T-helper 17 cell (primary cell): ENCODE data around the gene LRIG2. TPM values are rescaled to one million over a fixed set of nuclear protein-coding genes. Genes with fewer than 3 reads are reported as not detected.
"Not testable (repeated sequence)": the region's sequence is repeated elsewhere in the genome, so short reads cannot be mapped to it uniquely, and the experiment has no call there.

Experiments used
- ATAC-seq: fragments of 150-1000 bp; cut with Tn5 transposase; 2 replicates; pipeline ENCODE4 v1.10.0; 2021; ENCODE audit warnings: mild to moderate bottlenecking, moderate library complexity
- DNase-seq, 3 donors: peaks; one replicate each; pipeline versions ENCODE4 v3.0.0 to v3.0.0-alpha.2; 2020 to 2021
- H3K9me3 ChIP-seq: one replicate; pipeline ENCODE4 v1.7.0; 2013; ENCODE audit warnings: low read length, mild to moderate bottlenecking; ENCODE audit not compliant: control insufficient read depth, poor library complexity, severe bottlenecking
- H3K27ac Mint-ChIP-seq: one replicate; pipeline ENCODE4 v1.8.0; 2022; ENCODE audit warnings: mild to moderate bottlenecking, moderate library complexity, mixed read lengths
- H3K27me3 Mint-ChIP-seq: one replicate; pipeline ENCODE4 v1.8.0; 2022; ENCODE audit warnings: mixed read lengths
- H3K36me3 Mint-ChIP-seq: one replicate; pipeline ENCODE4 v1.8.0; 2022; ENCODE audit warnings: low read depth, mixed read lengths
- H3K4me1 Mint-ChIP-seq: one replicate; pipeline ENCODE4 v1.8.0; 2022; ENCODE audit warnings: mild to moderate bottlenecking, mixed read lengths
- H3K4me3 Mint-ChIP-seq: one replicate; pipeline ENCODE4 v1.8.0; 2022; ENCODE audit warnings: mild to moderate bottlenecking, moderate library complexity, mixed read lengths
- total RNA-seq, 4 donors: library from RNA in 2 of 4; stranded (reverse) in 2 of 4; gene quantifications; one replicate each; pipeline ENCODE4 v1.2.3 and lab custom pipeline; 2022 to 2026

LRIG2 gene
- total RNA-seq, 2 donors from 2014 or later = 20.2 to 23.1 TPM

DNA sequence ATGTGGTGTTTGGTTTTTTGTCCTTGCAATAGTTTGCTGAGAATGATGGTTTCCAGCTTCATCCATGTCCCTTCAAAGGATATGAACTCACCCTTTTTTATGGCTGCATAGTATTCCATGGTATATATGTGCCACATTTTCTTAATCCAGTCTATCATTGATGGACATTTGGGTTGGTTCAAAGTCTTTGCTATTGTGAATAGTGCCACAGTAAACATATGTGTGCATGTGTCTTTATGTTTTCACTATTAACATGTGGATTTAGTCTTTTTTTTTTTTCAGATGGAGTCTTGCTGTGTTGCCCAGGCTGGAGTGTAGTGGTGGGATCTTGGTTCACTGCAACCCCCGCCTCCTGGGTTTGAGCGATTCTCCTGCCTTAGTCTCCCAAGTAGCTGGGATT is 5.0 kb downstream of the LRIG2 start:
- not testable (repeated sequence) for H3K27ac Mint-ChIP-seq, H3K4me3 Mint-ChIP-seq, H3K9me3 ChIP-seq, ATAC-seq, H3K36me3 Mint-ChIP-seq, DNase-seq, H3K27me3 Mint-ChIP-seq
- peaks cover 20% of the 10 kb centered on the region for H3K4me1 Mint-ChIP-seq

DNA sequence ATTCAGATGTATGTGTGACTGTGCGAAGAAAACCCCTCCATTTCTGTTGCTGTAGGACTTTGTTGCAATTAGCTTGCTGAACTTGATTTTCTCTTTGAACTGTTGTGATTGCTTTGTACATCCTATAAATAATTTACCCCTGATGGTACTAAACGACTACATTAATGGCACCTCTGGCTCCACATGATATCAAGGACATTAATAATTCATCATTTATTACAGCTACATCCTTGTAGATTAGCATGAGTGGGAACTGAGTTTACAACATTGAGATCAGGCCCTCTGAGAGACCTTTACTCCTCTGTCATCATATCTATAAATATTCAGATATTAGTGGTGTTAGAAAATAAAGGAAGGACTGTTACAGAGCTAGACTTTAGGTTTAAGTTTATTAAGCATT is 13.5 kb downstream of the LRIG2 start:
- DNase-seq (no peak), ATAC-seq (no peak)
- Mint-ChIP-seq H3K27ac (no peak overlapping the region), H3K4me1 (peaks cover 13% of the 10 kb centered on the region), H3K4me3 (no peak overlapping the region), H3K36me3 (peaks cover 4% of the 10 kb centered on the region), H3K27me3 (no peaks in the 10 kb centered on the region)
- H3K9me3 ChIP-seq = no peaks in the 10 kb centered on the region

DNA sequence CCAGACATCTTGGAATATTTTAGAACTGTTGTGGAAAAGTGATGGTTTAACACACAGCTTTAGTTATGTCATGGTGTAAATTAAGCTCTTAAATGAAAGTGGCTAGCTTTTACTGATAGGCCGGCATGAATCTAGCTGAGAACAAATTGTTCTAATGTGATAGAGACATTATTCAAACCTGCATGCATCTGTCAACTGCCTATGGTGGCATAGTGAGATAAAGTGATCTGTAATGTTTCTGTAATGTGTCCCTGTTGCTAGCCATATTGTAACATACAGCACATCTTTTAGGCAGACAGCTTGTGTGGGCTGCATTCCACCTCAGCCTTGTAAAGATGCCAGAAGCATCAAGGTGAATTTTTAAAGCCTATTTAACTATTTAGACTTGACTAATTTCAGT is 16.0 kb downstream of the LRIG2 start:
- no peak overlapping the region for H3K27ac Mint-ChIP-seq
- H3K4me1 Mint-ChIP-seq = peaks cover 15% of the 10 kb centered on the region
- H3K36me3 Mint-ChIP-seq = peaks cover 2% of the 10 kb centered on the region
- H3K9me3 ChIP-seq = no peaks in the 10 kb centered on the region
- no peak overlapping the region for H3K4me3 Mint-ChIP-seq
- DNase-seq (no peak), ATAC-seq (no peak)
- H3K27me3 Mint-ChIP-seq = no peaks in the 10 kb centered on the region

DNA sequence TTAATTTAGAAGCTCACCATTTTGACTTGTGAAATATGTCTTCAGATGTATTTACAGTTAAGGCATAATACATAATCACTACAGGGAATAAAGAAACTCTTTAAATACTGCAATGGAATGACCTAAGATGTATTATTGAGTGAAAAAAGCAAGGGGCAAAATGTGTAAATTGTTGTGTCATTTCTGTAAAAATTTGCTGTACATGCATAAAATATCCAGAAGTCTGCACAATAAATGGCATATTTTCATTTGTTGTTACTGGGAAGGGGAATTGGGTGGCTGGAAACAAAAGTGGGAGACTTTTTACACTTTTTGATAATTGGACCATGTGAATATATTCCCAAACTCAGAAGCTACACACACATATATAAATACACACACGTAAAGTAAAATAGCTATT is 17.1 kb downstream of the LRIG2 start:
- no peak for ATAC-seq
- H3K4me3 Mint-ChIP-seq = no peak overlapping the region
- H3K27me3 Mint-ChIP-seq = no peaks in the 10 kb centered on the region
- H3K36me3 Mint-ChIP-seq = peaks cover 2% of the 10 kb centered on the region
- no peak for DNase-seq
- H3K27ac Mint-ChIP-seq = no peak overlapping the region
- no peaks in the 10 kb centered on the region for H3K9me3 ChIP-seq
- peaks cover 15% of the 10 kb centered on the region for H3K4me1 Mint-ChIP-seq

DNA sequence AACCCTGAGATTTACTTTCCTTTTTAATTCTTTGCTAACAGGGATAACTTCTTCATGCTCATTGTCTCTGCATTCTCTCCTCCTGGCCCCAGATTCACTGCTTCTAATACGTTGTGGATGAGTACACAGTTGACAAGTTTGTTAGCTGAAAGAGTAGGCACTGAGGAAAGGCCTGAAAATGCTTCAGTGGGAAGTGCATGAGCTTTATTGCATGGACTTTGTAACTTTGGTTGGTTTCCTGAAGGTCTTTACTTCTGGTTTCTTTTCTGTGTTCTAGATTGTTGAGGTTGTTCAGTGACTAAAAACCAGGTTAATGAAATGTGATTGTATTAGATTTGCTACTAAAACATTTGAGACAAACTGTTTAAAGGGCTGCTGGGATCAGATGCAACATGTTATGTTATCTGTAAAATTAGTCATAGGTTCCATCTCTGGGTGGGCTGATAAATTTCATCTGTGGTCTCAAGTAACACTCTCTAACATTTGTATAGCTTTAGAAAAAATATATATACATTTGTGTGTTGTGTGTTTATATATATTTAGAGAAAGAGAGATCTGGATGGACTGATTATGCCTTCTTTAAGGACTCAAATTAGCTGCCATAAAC is 19.1 kb downstream of the LRIG2 start:
- peaks cover 12% of the 10 kb centered on the region for H3K4me1 Mint-ChIP-seq
- peak overlapping the region; percentile 19 for H3K27ac Mint-ChIP-seq
- ATAC-seq = no peak
- no peaks in the 10 kb centered on the region for H3K27me3 Mint-ChIP-seq
- no peaks in the 10 kb centered on the region for H3K9me3 ChIP-seq
- peaks cover 2% of the 10 kb centered on the region for H3K36me3 Mint-ChIP-seq
- DNase-seq = no peak
- H3K4me3 Mint-ChIP-seq = no peak overlapping the region

DNA sequence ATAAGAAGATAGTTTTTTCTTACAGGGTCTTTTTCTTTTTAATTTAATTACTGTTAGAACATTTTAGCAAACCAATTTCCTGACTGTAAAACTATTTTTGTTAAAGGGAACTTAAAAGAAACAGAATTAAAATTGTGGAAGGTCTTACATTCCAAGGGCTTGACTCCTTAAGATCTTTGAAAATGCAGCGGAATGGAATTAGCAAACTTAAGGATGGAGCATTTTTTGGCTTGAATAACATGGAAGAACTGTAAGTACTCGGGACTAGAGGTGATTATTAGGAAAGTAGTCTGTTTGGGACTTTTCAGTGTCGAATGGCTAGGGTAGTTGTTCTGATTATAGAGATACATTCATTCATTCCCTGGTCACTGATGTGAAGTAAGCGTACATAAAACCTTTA is 21.5 kb downstream of the LRIG2 start:
- Mint-ChIP-seq H3K36me3 (peaks cover 2% of the 10 kb centered on the region), H3K4me3 (no peak overlapping the region), H3K27me3 (no peaks in the 10 kb centered on the region), H3K4me1 (peaks cover 4% of the 10 kb centered on the region), H3K27ac (no peak overlapping the region)
- ATAC-seq (no peak), DNase-seq (no peak)
- H3K9me3 ChIP-seq = no peaks in the 10 kb centered on the region

DNA sequence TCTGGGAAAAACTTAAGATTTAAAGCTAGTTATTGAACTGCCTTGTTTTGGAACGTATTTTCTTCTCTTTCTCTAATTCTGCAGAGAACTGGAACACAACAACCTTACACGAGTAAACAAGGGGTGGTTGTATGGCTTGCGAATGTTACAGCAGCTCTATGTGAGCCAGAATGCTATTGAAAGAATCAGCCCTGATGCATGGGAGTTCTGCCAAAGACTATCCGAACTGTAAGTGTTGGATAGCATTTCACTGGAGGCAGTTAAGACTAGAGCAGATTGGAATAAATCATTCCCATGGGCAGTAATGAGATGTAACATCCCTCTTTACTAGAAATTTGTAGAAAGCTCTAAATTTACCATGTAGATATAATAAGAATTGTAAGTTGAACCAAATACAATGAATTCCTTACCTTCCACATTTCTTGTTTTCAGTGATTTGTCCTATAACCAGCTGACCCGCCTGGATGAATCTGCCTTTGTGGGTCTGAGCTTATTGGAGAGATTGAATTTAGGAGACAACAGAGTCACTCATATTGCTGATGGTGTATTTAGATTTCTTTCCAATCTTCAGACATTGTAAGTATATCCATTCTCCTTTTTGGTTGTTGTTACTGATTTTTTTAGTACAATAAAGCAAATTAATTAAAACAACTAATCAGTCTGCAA is 22.9 kb downstream of the LRIG2 start:
- H3K4me3 Mint-ChIP-seq = no peak overlapping the region
- peak overlapping the region; percentile 65 for H3K27ac Mint-ChIP-seq
- H3K4me1 Mint-ChIP-seq = peaks cover 4% of the 10 kb centered on the region
- H3K36me3 Mint-ChIP-seq = peaks cover 2% of the 10 kb centered on the region
- DNase-seq (no peak), ATAC-seq (no peak)
- no peaks in the 10 kb centered on the region for H3K27me3 Mint-ChIP-seq
- no peaks in the 10 kb centered on the region for H3K9me3 ChIP-seq

DNA sequence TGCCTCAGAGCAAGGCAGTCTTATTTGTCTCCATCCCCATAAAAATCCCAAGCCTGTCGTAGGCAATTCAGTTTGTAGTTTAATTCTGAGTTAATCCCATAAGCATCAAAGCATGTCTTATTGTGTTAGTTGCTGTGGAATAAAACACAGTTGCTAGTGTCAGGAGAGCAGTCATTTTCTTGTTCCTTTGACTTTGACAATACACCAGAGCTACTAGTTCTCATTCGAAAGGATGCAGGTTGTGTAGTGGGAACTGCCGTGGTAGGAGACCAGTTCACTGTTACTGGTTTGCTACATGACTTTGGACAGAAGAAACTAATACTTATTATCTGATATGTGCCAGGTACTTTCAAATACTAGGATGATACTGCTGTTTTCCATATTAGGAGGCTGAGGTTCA is 23.5 kb downstream of the LRIG2 start:
- Mint-ChIP-seq H3K36me3 (peaks cover 2% of the 10 kb centered on the region), H3K27ac (peak overlapping the region; percentile 65), H3K4me1 (peaks cover 4% of the 10 kb centered on the region), H3K27me3 (no peaks in the 10 kb centered on the region), H3K4me3 (no peak overlapping the region)
- DNase-seq (no peak), ATAC-seq (no peak)
- no peaks in the 10 kb centered on the region for H3K9me3 ChIP-seq

DNA sequence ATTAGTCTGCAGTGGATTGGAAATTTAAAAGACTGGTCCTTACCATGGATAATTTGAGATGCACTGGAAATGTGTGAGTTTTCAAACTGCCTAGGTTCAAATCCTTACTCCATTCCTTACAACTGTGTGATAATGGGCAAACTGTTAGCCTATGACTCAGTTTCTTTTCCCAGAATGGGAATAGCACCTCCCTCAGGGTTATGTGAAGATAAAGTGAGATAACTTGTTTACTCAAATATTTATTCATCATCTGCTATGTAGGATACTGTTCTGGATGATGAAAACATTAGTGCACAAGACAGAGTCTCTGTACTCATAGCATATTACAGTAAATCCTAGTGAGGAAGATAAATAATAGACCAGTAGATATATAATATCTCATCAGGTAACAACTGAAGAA is 28.6 kb downstream of the LRIG2 start:
- ATAC-seq (no peak), DNase-seq (no peak)
- H3K36me3 Mint-ChIP-seq = peaks cover 8% of the 10 kb centered on the region
- H3K4me1 Mint-ChIP-seq = peaks cover 6% of the 10 kb centered on the region
- no peak overlapping the region for H3K4me3 Mint-ChIP-seq
- H3K9me3 ChIP-seq = no peaks in the 10 kb centered on the region
- no peak overlapping the region for H3K27ac Mint-ChIP-seq
- H3K27me3 Mint-ChIP-seq = no peaks in the 10 kb centered on the region

DNA sequence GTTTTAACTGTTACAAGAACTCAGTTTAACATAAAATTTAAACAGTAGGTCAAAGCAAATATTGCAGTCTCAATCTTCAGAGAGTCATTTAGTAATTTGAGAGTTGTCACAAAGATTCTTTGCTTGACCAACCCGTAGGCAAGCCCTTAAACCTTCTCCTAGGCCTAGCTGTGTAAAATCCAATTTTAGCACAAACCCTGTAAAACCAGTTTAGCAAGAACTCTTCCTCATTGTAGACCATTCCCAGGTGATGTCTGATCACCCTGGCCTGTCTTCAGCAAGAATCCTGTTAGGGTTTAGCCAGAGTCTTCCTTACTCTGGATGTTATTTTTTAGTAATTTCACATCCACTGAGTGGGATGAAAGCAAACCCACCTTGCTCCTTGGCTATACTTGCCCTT is 30.1 kb downstream of the LRIG2 start:
- DNase-seq (no peak), ATAC-seq (no peak)
- peak overlapping the region; percentile 53 for H3K27ac Mint-ChIP-seq
- H3K4me3 Mint-ChIP-seq = no peak overlapping the region
- no peaks in the 10 kb centered on the region for H3K27me3 Mint-ChIP-seq
- no peaks in the 10 kb centered on the region for H3K9me3 ChIP-seq
- peaks cover 10% of the 10 kb centered on the region for H3K36me3 Mint-ChIP-seq
- peaks cover 6% of the 10 kb centered on the region for H3K4me1 Mint-ChIP-seq

DNA sequence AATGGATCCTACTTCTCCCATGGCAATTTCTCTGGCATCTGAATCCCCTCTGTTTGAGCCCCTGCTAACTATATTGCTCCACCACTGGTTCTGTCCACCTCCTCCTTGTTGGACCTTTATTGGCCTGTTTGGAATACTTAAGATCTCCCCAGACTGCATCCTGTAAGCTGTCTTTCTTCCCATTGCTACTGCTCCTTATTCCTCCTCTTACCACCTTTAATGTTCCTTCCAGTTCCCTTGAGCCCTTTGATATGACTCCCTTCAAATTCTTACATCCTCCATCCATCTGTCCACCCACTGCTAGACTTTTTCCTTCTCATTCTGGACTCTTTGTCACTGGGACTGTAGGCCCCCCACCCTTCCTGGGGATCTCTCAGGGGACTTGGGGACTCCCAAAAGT is 31.0 kb downstream of the LRIG2 start:
- H3K27me3 Mint-ChIP-seq = no peaks in the 10 kb centered on the region
- H3K9me3 ChIP-seq = no peaks in the 10 kb centered on the region
- H3K36me3 Mint-ChIP-seq = peaks cover 10% of the 10 kb centered on the region
- H3K4me3 Mint-ChIP-seq = no peak overlapping the region
- DNase-seq (no peak), ATAC-seq (no peak)
- peaks cover 6% of the 10 kb centered on the region for H3K4me1 Mint-ChIP-seq
- peak overlapping the region; percentile 53 for H3K27ac Mint-ChIP-seq

DNA sequence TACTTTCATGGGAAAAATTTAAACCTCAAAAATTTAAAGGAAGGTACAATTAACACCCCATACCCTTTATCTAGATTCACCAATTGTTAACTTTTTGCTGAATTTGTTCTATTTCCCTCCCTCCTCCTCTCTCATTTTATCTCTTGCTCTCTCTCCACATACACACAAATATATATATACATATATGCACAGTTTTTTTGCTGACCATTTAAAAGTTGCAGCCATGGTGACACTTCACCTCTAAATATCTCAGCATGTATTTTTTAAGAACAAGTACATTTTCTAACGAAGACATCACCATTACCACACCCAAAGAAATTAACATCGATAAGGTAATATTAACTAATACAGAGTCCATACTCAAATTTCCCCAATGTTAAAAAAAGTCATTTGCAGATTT is 33.9 kb downstream of the LRIG2 start:
- no peaks in the 10 kb centered on the region for H3K9me3 ChIP-seq
- no peak for DNase-seq
- Mint-ChIP-seq H3K27ac (no peak overlapping the region), H3K36me3 (peaks cover 13% of the 10 kb centered on the region), H3K4me3 (no peak overlapping the region), H3K27me3 (no peaks in the 10 kb centered on the region), H3K4me1 (peaks cover 6% of the 10 kb centered on the region)
- ATAC-seq = no peak

DNA sequence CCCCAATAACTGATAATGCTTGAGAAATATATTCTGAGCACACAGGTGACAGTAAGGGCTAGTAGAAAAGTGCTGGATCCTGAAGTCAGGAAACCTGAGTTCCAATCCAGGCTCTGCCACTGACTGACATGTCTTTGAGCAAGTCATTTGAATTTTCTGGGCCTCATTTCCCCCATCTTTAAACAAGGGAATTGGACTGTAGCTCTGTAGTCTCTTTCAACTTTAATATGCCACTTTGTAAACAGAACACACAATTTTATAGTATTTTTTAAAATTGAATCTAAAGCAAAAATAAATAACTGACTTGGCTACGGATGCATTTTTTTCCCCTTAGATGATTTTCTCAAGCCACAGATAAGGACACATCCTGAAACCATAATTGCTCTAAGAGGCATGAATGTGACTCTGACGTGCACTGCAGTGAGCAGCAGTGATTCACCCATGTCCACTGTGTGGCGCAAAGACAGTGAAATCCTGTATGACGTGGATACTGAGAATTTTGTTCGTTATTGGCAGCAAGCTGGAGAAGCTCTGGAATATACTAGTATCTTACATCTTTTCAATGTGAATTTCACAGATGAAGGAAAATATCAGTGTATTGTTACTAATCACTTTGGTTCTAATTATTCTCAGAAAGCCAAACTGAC is 37.0 kb downstream of the LRIG2 start:
- ATAC-seq (no peak), DNase-seq (no peak)
- Mint-ChIP-seq H3K27ac (no peak overlapping the region), H3K27me3 (no peaks in the 10 kb centered on the region), H3K4me1 (peaks cover 3% of the 10 kb centered on the region), H3K4me3 (no peak overlapping the region), H3K36me3 (peaks cover 7% of the 10 kb centered on the region)
- no peaks in the 10 kb centered on the region for H3K9me3 ChIP-seq

DNA sequence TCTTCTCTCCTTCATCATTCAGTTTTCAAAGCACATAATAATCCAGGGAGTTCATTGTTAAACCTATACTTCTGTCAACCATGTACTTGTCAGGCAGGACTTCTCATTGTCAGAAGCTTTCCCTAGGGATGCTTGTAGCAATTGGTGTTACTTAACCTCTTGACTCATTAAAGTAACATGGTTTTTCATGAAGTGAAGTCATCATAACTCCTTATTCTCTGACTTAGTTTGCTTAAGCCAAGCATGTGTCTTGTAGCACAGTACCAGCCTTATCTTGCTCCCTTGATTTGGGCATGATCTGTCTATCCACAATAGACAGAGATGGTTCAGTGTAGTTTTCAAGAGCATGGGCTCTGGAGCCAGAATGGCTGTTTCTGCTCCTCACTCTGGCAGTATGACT is 45.3 kb downstream of the LRIG2 start:
- peaks cover 3% of the 10 kb centered on the region for H3K4me1 Mint-ChIP-seq
- peaks cover 7% of the 10 kb centered on the region for H3K36me3 Mint-ChIP-seq
- no peak for DNase-seq
- H3K4me3 Mint-ChIP-seq = no peak overlapping the region
- no peak for ATAC-seq
- no peaks in the 10 kb centered on the region for H3K9me3 ChIP-seq
- no peak overlapping the region for H3K27ac Mint-ChIP-seq
- no peaks in the 10 kb centered on the region for H3K27me3 Mint-ChIP-seq
